Adipocyte (in vitro differentiated cells): ENCODE measurements around the gene P3R3URF.

ENCODE experiments used
- DNase-seq: peaks from one replicate; pipeline ENCODE4 v3.0.0-alpha.2; 2015; ENCODE audit warnings: low read depth
- H3K27me3 ChIP-seq: replicated peaks from 2 replicates; pipeline ENCODE4 v1.7.0; 2013; ENCODE audit warnings: mild to moderate bottlenecking, low read length, moderate library complexity; ENCODE audit not compliant: control insufficient read depth, insufficient read depth
- H3K36me3 ChIP-seq: 2 replicates; pipeline ENCODE4 v1.7.0; 2013; ENCODE audit warnings: low read length, mild to moderate bottlenecking, moderate library complexity; ENCODE audit not compliant: control insufficient read depth, insufficient read depth, severe bottlenecking
- H3K4me1 ChIP-seq: 2 replicates; pipeline ENCODE4 v1.7.0; 2013; ENCODE audit warnings: mild to moderate bottlenecking, low read length, moderate library complexity; ENCODE audit not compliant: control insufficient read depth, insufficient read depth
- H3K4me3 ChIP-seq: 2 replicates; pipeline ENCODE4 v1.7.0; 2013; ENCODE audit warnings: mild to moderate bottlenecking, low read length, moderate library complexity
- H3K9ac ChIP-seq: 2 replicates; pipeline ENCODE4 v1.7.0; 2013; ENCODE audit warnings: mild to moderate bottlenecking, low read length, moderate library complexity
- H3K9me3 ChIP-seq: 2 replicates; pipeline ENCODE4 v1.7.0; 2013; ENCODE audit warnings: mild to moderate bottlenecking, low read length, moderate library complexity; ENCODE audit not compliant: control insufficient read depth

P3R3URF gene

GRCh38 chr1:46137916-46138315 lies 38.4 kb downstream of the P3R3URF start:
- Histone ChIP-seq H3K4me3 (peak overlapping the region; percentile 65), H3K27me3 (no peaks in the 10 kb centered on the region), H3K36me3 (no peaks in the 10 kb centered on the region), H3K4me1 (peaks cover 27% of the 10 kb centered on the region), H3K9ac (peak overlapping the region; percentile 53), H3K9me3 (no peaks in the 10 kb centered on the region)
- DNase-seq, result peak; percentile 74

- H3K36me3 ChIP-seq, result no peaks in the 10 kb centered on the region
- H3K4me3 ChIP-seq, result no peak overlapping the region
- H3K9ac ChIP-seq, result no peak overlapping the region
- DNase-seq, result no peak
- H3K9me3 ChIP-seq, result no peaks in the 10 kb centered on the region
- H3K4me1 ChIP-seq, result peaks cover 27% of the 10 kb centered on the region
- H3K27me3 ChIP-seq, result no peaks in the 10 kb centered on the region
These were observed 39.6 kb downstream of the P3R3URF start for GRCh38 chr1:46136711-46137110.

DNA sequence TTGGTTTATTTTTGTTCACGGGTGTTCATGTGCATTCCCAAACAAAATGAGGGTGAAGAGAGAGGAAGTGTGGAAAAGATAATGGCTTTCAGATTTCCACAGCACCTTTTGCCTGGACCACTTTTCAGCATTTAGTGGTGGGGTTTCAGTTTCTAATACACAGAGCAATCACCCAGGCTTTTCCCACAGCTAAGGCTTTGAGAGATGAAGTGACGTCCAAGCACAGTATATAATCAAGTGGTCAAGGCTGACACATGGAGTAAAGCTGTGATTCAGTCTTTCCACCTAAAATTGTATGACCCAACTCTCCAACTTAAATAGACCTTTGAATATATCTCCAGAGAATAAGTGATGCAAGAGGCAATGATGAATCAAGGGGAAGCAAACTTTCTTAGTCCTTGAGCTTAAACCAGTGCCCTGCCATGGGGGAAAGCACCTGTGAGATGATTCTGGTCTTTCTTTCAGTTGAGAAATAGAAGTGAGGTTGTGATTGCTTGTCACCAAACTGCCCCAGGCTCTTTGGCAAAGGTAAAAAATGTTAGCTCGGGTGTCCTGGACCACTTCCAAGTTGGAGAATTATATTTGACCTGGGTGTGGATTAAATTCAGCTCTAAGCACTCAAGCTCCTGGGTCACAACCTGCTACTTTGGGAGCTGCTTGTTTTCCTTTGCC lies 41.5 kb downstream of the P3R3URF start:
- Histone ChIP-seq H3K4me1 (peaks cover 41% of the 10 kb centered on the region), H3K4me3 (no peak overlapping the region), H3K9ac (no peak overlapping the region), H3K36me3 (no peaks in the 10 kb centered on the region), H3K9me3 (no peaks in the 10 kb centered on the region), H3K27me3 (no peaks in the 10 kb centered on the region)
- peak; percentile 89 for DNase-seq

- no peaks in the 10 kb centered on the region for H3K36me3 ChIP-seq
- H3K27me3 ChIP-seq, result no peaks in the 10 kb centered on the region
- H3K4me1 ChIP-seq, result peaks cover 46% of the 10 kb centered on the region
- H3K9me3 ChIP-seq, result no peaks in the 10 kb centered on the region
- DNase-seq, result no peak
- H3K4me3 ChIP-seq, result peak overlapping the region; percentile 96
- H3K9ac ChIP-seq, result peak overlapping the region; percentile 98
These were observed 42.4 kb downstream of the P3R3URF start for GRCh38 chr1:46133781-46134350.

GRCh38 chr1:46133181-46133658 lies 43.1 kb downstream of the P3R3URF start:
- Histone ChIP-seq H3K27me3 (no peaks in the 10 kb centered on the region), H3K9me3 (no peaks in the 10 kb centered on the region), H3K4me1 (peaks cover 46% of the 10 kb centered on the region), H3K9ac (peak overlapping the region; percentile 98), H3K4me3 (peak overlapping the region; percentile 96), H3K36me3 (no peaks in the 10 kb centered on the region)
- no peak for DNase-seq

DNA sequence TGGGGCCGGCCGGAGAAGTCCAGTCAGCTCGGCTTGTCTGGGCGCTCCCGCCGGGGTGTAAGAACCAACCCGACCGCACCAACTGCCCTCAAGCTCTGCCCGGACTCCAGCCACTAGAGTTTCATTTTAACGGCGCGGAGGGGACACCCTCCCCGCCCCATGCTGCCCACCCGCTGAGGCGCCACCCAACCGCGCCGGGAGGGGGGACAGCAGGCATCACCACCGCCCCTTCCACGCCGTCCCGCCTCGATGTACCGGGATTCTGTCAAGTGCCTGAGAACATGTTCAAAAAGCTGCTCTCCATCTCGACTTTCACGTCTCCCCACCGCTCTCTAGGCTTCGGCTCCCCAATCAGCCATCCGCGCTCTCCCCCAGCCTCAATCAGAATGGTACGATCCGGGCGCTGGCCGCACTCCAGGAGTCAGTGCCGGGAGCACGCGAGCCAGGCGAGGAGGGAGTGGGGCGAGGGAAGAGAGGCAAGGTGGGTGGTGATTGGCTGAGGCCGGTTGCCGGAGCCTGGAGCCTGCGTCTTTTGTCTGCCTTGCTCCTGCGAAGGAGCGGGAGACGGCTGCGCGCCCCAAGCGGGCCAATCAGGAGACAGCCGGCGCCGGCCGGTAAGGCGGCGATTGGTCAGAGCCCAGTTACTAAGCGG lies 43.6 kb downstream of the P3R3URF start, which contains the start of gene PIK3R3:
PIK3R3 (minus strand) TSS at position 101 of the 652 bp plus-strand sequence. CDS start 677 bp downstream, outside the sequence.
- no peaks in the 10 kb centered on the region for H3K36me3 ChIP-seq
- peak within 1 kb of the TSS; percentile 98 for H3K9ac ChIP-seq
- H3K4me3 ChIP-seq, result peak within 1 kb of the TSS; percentile 96
- H3K9me3 ChIP-seq, result no peaks in the 10 kb centered on the region
- peaks cover 42% of the 10 kb centered on the region for H3K4me1 ChIP-seq
- peak; percentile 100 for DNase-seq
- no peaks in the 10 kb centered on the region for H3K27me3 ChIP-seq

DNA sequence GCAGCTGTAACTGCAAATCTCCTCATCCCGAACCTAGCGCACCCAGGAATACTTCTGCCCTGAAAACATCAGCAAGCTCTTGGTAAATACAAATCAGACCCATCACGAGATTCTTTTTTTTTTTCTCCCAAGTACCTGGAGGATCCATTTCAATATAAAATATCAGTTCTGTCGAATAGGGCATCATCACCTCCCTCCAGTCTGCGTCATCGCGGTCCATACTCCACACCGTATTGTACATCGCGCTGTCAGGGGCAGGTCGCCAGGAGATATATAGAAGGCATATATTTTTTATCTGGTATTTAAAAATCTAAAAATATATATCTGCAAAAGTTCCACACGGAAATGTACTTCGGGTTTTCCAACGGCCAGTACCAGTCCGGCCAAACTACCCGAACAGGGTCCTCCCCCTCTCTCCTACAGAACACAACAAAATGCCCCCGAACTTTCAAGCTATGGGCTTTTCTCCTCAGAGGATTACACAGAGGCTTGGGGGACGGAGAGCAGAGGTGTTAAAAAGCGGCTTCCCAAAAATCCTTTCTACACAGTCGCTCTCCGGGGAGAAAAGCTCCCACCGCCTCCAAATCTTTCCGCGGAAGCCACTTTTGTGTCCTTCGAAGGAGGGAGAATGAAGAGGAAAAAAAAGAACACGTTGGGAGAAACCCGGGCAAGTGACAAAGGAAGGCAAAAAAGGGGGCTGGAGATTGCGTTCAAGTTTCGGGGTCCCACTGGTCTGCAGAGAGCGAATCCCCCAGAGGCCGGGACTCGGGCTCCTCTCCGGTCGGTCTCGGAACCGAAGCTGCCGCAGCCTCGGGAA lies 44.4 kb downstream of the P3R3URF start:
- Histone ChIP-seq H3K4me3 (peak overlapping the region; percentile 96), H3K9ac (peak overlapping the region; percentile 98), H3K27me3 (no peaks in the 10 kb centered on the region), H3K36me3 (no peaks in the 10 kb centered on the region), H3K9me3 (no peaks in the 10 kb centered on the region), H3K4me1 (peaks cover 39% of the 10 kb centered on the region)
- peak; percentile 74 for DNase-seq

DNA sequence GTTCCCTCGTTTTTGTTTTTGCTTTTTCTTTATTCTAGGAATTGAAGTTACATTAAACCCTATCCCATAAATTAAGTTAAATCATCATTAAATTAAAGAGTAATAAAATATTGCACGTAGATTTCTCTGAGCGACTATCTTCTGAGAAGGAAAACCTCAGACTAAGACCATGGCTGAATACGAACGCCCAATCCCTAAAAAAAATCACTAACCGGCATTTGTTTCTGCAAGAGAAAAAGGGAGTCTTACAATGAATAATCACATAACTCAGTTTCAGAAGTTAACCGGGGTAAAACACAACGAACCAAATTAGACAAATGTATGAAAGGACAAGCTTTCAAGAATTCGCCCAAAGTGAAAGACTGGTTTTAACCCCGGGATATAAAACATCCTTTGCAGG lies 45.2 kb downstream of the P3R3URF start:
- no peaks in the 10 kb centered on the region for H3K9me3 ChIP-seq
- H3K36me3 ChIP-seq, result no peaks in the 10 kb centered on the region
- peak; percentile 56 for DNase-seq
- peaks cover 39% of the 10 kb centered on the region for H3K4me1 ChIP-seq
- H3K27me3 ChIP-seq, result no peaks in the 10 kb centered on the region
- H3K9ac ChIP-seq, result peak overlapping the region; percentile 83
- H3K4me3 ChIP-seq, result peak overlapping the region; percentile 96

GRCh38 chr1:46130606-46131005 lies 45.7 kb downstream of the P3R3URF start:
- Histone ChIP-seq H3K36me3 (no peaks in the 10 kb centered on the region), H3K27me3 (no peaks in the 10 kb centered on the region), H3K9me3 (no peaks in the 10 kb centered on the region), H3K4me3 (peak overlapping the region; percentile 96), H3K9ac (peak overlapping the region; percentile 83), H3K4me1 (peaks cover 39% of the 10 kb centered on the region)
- DNase-seq, result peak; percentile 29

- H3K9ac ChIP-seq, result peak overlapping the region; percentile 83
- peak; percentile 54 for DNase-seq
- peak overlapping the region; percentile 96 for H3K4me3 ChIP-seq
- no peaks in the 10 kb centered on the region for H3K9me3 ChIP-seq
- no peaks in the 10 kb centered on the region for H3K36me3 ChIP-seq
- no peaks in the 10 kb centered on the region for H3K27me3 ChIP-seq
- peaks cover 37% of the 10 kb centered on the region for H3K4me1 ChIP-seq
These were observed 46.2 kb downstream of the P3R3URF start for GRCh38 chr1:46130121-46130520.

DNA sequence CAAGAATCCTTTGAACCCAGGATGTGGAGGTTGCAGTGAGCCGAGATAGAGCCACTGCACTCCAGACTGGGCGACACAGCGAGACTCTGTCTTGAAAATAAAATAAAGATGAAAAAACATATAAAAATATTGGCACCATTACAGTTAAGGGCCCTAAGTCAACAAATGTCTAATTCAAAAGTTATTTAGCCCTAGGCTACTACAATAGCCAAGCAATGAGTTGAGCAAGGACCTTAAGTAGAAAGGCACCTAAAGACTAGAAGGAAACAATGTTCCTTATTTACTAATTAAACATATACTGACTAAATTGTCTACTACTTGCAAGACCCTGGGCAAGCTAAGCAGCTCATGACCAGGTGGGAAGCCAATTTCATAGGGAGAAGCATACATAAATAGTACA lies 47.9 kb downstream of the P3R3URF start:
- peak; percentile 72 for DNase-seq
- Histone ChIP-seq H3K4me3 (no peak overlapping the region), H3K9ac (no peak overlapping the region), H3K9me3 (no peaks in the 10 kb centered on the region), H3K36me3 (no peaks in the 10 kb centered on the region), H3K4me1 (peaks cover 20% of the 10 kb centered on the region), H3K27me3 (no peaks in the 10 kb centered on the region)
